ENCODE measurements around the gene ALOX5AP.

ALOX5AP gene

GRCh38 chr13:30689752-30690151 is 45.6 kb upstream of the ALOX5AP start:
- Histone ChIP-seq H3K9me2 (replicated peaks; ENCODE audit: insufficient read depth, low read length) (no peaks in the 10 kb centered on the region), H3F3A (ENCODE audit: insufficient read depth, low read length) (peaks cover 7% of the 10 kb centered on the region; the same call in 1 of the 2 replicates), H3K9ac (ENCODE audit: low read length) (no peak overlapping the region), H3K79me2 (ENCODE audit: low read length) (no peaks in the 10 kb centered on the region), H3K4me2 (ENCODE audit: low read depth, low read length) (peak overlapping the region; percentile 71), H4K20me1 (ENCODE audit: insufficient read depth, low read length) (no peaks in the 10 kb centered on the region), H3K27me3 (replicated peaks; ENCODE audit: insufficient read depth, low read length) (no peaks in the 10 kb centered on the region), H3K4me1 (ENCODE audit: low read length) (peaks cover 9% of the 10 kb centered on the region; the same call in 1 of the 2 replicates), H3K4me3 (ENCODE audit: low read length) (peak overlapping the region; percentile 52; the same call in 1 of the 2 replicates), H3K27ac (ENCODE audit: low read length) (peak overlapping the region; percentile 89; the same call in 1 of the 2 replicates), H3K9me3 (replicated peaks; ENCODE audit: insufficient read depth, low read length) (no peaks in the 10 kb centered on the region), H3K36me3 (replicated peaks; ENCODE audit: insufficient read depth, low read length) (no peaks in the 10 kb centered on the region), H2AFZ (ENCODE audit: low read length) (no peak overlapping the region)
- DNase-seq = no peak
- TF ChIP-seq EZH2 (optimal IDR thresholded peaks at IDR 0.05; ENCODE audit: low read depth, low read length) (no peak), CTCF (IDR thresholded peaks at IDR 0.05; ENCODE audit: low read length) (no peak), EZH2phosphoT487 (IDR thresholded peaks at IDR 0.05; ENCODE audit: low read length) (no peak)

DNA sequence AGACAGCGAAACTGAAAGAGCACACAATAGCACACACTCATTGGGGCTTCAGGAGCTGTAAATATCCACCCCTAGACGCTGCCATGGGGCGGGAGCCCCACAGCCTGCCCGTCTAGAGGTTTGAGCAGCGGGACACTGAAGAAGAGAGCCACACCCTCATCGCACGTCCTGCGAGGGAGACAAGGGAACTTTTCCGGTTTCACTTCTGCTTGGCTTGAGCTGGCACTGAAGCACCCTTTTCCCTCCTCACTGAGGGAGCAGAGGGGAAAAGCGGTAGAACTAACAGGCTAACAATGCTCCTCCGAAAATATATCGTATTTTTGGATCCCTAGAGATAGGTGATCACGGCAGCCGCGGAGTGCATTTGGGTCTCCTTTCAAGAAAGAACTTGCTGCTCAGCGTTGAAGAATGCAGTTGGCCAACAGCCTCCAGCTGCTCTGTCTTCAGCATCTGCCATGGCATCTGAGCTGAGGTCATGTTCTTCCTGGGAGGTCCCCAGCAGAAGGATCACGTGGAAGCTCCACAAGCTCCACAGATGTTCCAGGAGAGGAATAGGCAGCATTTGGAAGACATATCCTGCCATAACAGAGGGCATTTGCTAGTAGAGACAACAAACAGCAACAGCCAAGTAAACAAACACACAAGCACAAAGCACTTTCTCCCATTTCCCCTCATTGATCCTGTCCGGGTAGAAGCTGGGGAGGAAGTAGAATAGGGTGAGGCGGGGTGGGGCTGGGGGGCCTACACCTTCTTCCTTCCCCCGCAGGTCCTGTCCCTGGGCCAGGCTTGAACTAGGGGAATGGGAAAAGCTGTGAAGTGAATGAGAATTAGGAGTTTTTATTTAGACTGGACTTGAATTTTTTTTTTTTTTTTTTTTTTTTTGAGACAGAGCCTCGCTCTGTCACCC is 44.8 kb upstream of the ALOX5AP start:
- H3K9ac ChIP-seq (ENCODE audit: low read length) = peak overlapping the region; percentile 54
- H3K4me2 ChIP-seq (ENCODE audit: low read depth, low read length) = peak overlapping the region; percentile 71
- peaks cover 16% of the 10 kb centered on the region for H3K4me1 ChIP-seq (ENCODE audit: low read length)
- peak; percentile 72 for DNase-seq
- TF ChIP-seq EZH2phosphoT487 (IDR thresholded peaks at IDR 0.05; ENCODE audit: low read length) (no peak), CTCF (IDR thresholded peaks at IDR 0.05; ENCODE audit: low read length) (no peak), EZH2 (optimal IDR thresholded peaks at IDR 0.05; ENCODE audit: low read depth, low read length) (no peak)
- H3K9me3 ChIP-seq (replicated peaks; ENCODE audit: insufficient read depth, low read length) = no peaks in the 10 kb centered on the region
- H3K27ac ChIP-seq (ENCODE audit: low read length) = peak overlapping the region; percentile 89
- H3K4me3 ChIP-seq (ENCODE audit: low read length) = peak overlapping the region; percentile 52
- no peaks in the 10 kb centered on the region for H3K79me2 ChIP-seq (ENCODE audit: low read length)
- H3K9me2 ChIP-seq (replicated peaks; ENCODE audit: insufficient read depth, low read length) = no peaks in the 10 kb centered on the region
- H3K27me3 ChIP-seq (replicated peaks; ENCODE audit: insufficient read depth, low read length) = no peaks in the 10 kb centered on the region
- H3K36me3 ChIP-seq (replicated peaks; ENCODE audit: insufficient read depth, low read length) = no peaks in the 10 kb centered on the region
- peak overlapping the region; percentile 63 for H2AFZ ChIP-seq (ENCODE audit: low read length)
- peaks cover 7% of the 10 kb centered on the region; the same call in 1 of the 2 replicates for H3F3A ChIP-seq (ENCODE audit: insufficient read depth, low read length)
- no peaks in the 10 kb centered on the region for H4K20me1 ChIP-seq (ENCODE audit: insufficient read depth, low read length)

DNA sequence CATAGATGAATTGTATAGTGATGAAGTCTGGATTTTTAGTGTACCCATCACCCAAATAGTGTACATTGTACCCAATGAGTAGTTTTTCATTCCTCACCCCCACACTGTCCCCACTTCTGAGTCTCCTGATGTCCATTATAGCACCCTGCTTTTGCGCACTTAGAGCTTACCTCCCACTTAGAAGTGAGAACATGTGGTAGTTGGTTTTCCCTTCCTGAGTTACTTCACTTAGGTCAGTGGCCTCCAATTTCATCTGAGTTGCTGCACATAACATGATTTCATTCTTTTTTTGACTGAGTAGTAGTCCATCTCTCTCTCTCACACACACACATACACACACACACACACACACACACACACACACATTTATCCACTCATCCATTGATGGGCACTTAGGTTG is 43.2 kb upstream of the ALOX5AP start:
- no peak for DNase-seq
- no peaks in the 10 kb centered on the region for H3K79me2 ChIP-seq (ENCODE audit: low read length)
- H3K4me1 ChIP-seq (ENCODE audit: low read length) = peaks cover 30% of the 10 kb centered on the region
- peaks cover 19% of the 10 kb centered on the region; the same call in 1 of the 2 replicates for H3F3A ChIP-seq (ENCODE audit: insufficient read depth, low read length)
- H2AFZ ChIP-seq (ENCODE audit: low read length) = no peak overlapping the region
- TF ChIP-seq EZH2 (optimal IDR thresholded peaks at IDR 0.05; ENCODE audit: low read depth, low read length) = no peak
- TF ChIP-seq EZH2phosphoT487 (IDR thresholded peaks at IDR 0.05; ENCODE audit: low read length) = no peak
- no peak for TF ChIP-seq CTCF (IDR thresholded peaks at IDR 0.05; ENCODE audit: low read length)
- no peaks in the 10 kb centered on the region for H3K9me3 ChIP-seq (replicated peaks; ENCODE audit: insufficient read depth, low read length)
- no peaks in the 10 kb centered on the region for H4K20me1 ChIP-seq (ENCODE audit: insufficient read depth, low read length)
- H3K27me3 ChIP-seq (replicated peaks; ENCODE audit: insufficient read depth, low read length) = no peaks in the 10 kb centered on the region
- no peaks in the 10 kb centered on the region for H3K36me3 ChIP-seq (replicated peaks; ENCODE audit: insufficient read depth, low read length)
- H3K9ac ChIP-seq (ENCODE audit: low read length) = no peak overlapping the region
- H3K9me2 ChIP-seq (replicated peaks; ENCODE audit: insufficient read depth, low read length) = no peaks in the 10 kb centered on the region
- no peak overlapping the region for H3K4me2 ChIP-seq (ENCODE audit: low read depth, low read length)
- H3K4me3 ChIP-seq (ENCODE audit: low read length) = no peak overlapping the region
- no peak overlapping the region for H3K27ac ChIP-seq (ENCODE audit: low read length)

Data from MM.1S (cell line).